ENCODE results near the gene NLGN4Y. TPM values are rescaled to one million over a fixed set of nuclear protein-coding genes. Genes with fewer than 3 reads are reported as not detected.

The NLGN4Y gene
- total and polyA plus RNA-seq, 2 of the 4 experiments (the other 2 are of a cell fraction), result not detected

- H3K4me3 ChIP-seq (ENCODE audit: insufficient read depth, low read depth, low read length), result no peak overlapping the region
- H3K4ac ChIP-seq (ENCODE audit: low read depth, low read length), result no peak overlapping the region
- no peak overlapping the region for H2BK20ac ChIP-seq (ENCODE audit: low read depth, low read length)
- H3K56ac ChIP-seq (ENCODE audit: extremely low read depth, insufficient read depth, low read length), result no peak overlapping the region
- TF ChIP-seq RAD21 (IDR thresholded peaks at IDR 0.05; ENCODE audit: low read length), result no peak
- no peak for TF ChIP-seq FOS (IDR thresholded peaks at IDR 0.05; ENCODE audit: low read depth, low read length)
- TF ChIP-seq, protein P1, sequence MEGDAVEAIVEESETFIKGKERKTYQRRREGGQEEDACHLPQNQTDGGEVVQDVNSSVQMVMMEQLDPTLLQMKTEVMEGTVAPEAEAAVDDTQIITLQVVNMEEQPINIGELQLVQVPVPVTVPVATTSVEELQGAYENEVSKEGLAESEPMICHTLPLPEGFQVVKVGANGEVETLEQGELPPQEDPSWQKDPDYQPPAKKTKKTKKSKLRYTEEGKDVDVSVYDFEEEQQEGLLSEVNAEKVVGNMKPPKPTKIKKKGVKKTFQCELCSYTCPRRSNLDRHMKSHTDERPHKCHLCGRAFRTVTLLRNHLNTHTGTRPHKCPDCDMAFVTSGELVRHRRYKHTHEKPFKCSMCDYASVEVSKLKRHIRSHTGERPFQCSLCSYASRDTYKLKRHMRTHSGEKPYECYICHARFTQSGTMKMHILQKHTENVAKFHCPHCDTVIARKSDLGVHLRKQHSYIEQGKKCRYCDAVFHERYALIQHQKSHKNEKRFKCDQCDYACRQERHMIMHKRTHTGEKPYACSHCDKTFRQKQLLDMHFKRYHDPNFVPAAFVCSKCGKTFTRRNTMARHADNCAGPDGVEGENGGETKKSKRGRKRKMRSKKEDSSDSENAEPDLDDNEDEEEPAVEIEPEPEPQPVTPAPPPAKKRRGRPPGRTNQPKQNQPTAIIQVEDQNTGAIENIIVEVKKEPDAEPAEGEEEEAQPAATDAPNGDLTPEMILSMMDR (conservative IDR thresholded peaks at IDR 0.05; ENCODE audit: low read depth, low read length), result no peak
- no peak for TF ChIP-seq NFE2L2 (IDR thresholded peaks at IDR 0.05; ENCODE audit: low read depth, low read length)
- no peak for TF ChIP-seq USF2 (IDR thresholded peaks at IDR 0.05; ENCODE audit: low read depth, low read length)
- no peak for TF ChIP-seq CHD1 (IDR thresholded peaks at IDR 0.05; ENCODE audit: low read depth, low read length)
- no peak for TF ChIP-seq SMC3 (IDR thresholded peaks at IDR 0.05; ENCODE audit: low read depth, low read length)
- no peak for TF ChIP-seq RCOR1 (IDR thresholded peaks at IDR 0.05; ENCODE audit: insufficient replicate concordance, low read length)
- no peak overlapping the region for H3K18ac ChIP-seq (ENCODE audit: low read depth, low read length)
- in situ Hi-C loops (cut with MboI; ENCODE audit: low sequenced_read_pairs) (no loop called here), dilution Hi-C loops (cut with HindIII; ENCODE audit: low sequenced_read_pairs, unreplicated experiment) (no loop called here), intact Hi-C loops (cut with micrococcal nuclease) (no loop called here)
- no peak overlapping the region for H3K23ac ChIP-seq (ENCODE audit: low read depth, low read length)
- no peak overlapping the region for H3K9ac ChIP-seq (ENCODE audit: low read depth, low read length)
- H3K27ac ChIP-seq (ENCODE audit: insufficient read depth, low read length), result no peak overlapping the region
- H2AFZ ChIP-seq (replicated peaks; ENCODE audit: low read length, poor library complexity), result no peak overlapping the region
- H3K9me3 ChIP-seq (ENCODE audit: control insufficient read depth, insufficient read depth, low read length), result no peaks in the 10 kb centered on the region
- H3K14ac ChIP-seq (replicated peaks; ENCODE audit: low read depth, low read length), result no peak overlapping the region
- H3K79me1 ChIP-seq (ENCODE audit: low read depth in 1 of 2, low read length in 2 of 2), result no peaks in the 10 kb centered on the region
- no peak overlapping the region for H2BK15ac ChIP-seq (ENCODE audit: low read depth, low read length)
- H4K5ac ChIP-seq (ENCODE audit: low read depth, low read length), result no peak overlapping the region
- no peak overlapping the region for H4K91ac ChIP-seq (ENCODE audit: insufficient read depth, low read depth, low read length)
- no peak overlapping the region for H2BK5ac ChIP-seq (ENCODE audit: low read depth, low read length, poor library complexity, severe bottlenecking)
- POLR2A ChIA-PET (ENCODE audit: unreplicated experiment), result no interaction called here
- no peaks in the 10 kb centered on the region for H3K36me3 ChIP-seq (ENCODE audit: control insufficient read depth, insufficient read depth, low read length)
- no peak overlapping the region for H2AK9ac ChIP-seq (replicated peaks; ENCODE audit: low read depth, low read length, poor library complexity)
- no peak overlapping the region for H3K4me2 ChIP-seq (ENCODE audit: low read depth, low read length)
- BruUV-seq (replicated peaks), result no TSS peak
- H3K9me1 ChIP-seq (ENCODE audit: insufficient read depth, low read length), result no peaks in the 10 kb centered on the region
- CTCF ChIA-PET, result no interaction called here
- no peaks in the 10 kb centered on the region for H3K4me1 ChIP-seq (ENCODE audit: control insufficient read depth, insufficient read depth, low read length)
- H3K27me3 ChIP-seq (ENCODE audit: control insufficient read depth, insufficient read depth, low read length), result no peaks in the 10 kb centered on the region
- H4K20me1 ChIP-seq (ENCODE audit: insufficient read depth, low read length), result no peaks in the 10 kb centered on the region
- H4K8ac ChIP-seq (ENCODE audit: low read depth in 2 of 2, low read length in 2 of 2), result no peak overlapping the region
- no peak overlapping the region for H2AK5ac ChIP-seq (ENCODE audit: low read depth, low read length)
- H2BK120ac ChIP-seq (ENCODE audit: low read depth, low read length), result no peak overlapping the region
- no peak for ATAC-seq (ENCODE audit: low read depth)
- DNase-seq, result no peak
These were observed 12.4 kb downstream of the NLGN4Y start for GRCh38 chrY:14536703-14537102.

Measured in IMR-90 (cell line).